GM18511 (cell line): ENCODE results near the gene IL7R.
A peak's percentile ranks its signal among the peaks of the same experiment; 100 is the strongest.
"Not testable (repeated sequence)": the region's sequence is repeated elsewhere in the genome, so short reads cannot be mapped to it uniquely, and the experiment has no call there.

ENCODE experiments used
- ATAC-seq: cut with Tn5 transposase; IDR thresholded peaks from one replicate; pipeline ENCODE4 v1.9.1; 2021; ENCODE audit warnings: mild to moderate bottlenecking, moderate library complexity; ENCODE audit not compliant: unreplicated experiment

Gene IL7R

DNA sequence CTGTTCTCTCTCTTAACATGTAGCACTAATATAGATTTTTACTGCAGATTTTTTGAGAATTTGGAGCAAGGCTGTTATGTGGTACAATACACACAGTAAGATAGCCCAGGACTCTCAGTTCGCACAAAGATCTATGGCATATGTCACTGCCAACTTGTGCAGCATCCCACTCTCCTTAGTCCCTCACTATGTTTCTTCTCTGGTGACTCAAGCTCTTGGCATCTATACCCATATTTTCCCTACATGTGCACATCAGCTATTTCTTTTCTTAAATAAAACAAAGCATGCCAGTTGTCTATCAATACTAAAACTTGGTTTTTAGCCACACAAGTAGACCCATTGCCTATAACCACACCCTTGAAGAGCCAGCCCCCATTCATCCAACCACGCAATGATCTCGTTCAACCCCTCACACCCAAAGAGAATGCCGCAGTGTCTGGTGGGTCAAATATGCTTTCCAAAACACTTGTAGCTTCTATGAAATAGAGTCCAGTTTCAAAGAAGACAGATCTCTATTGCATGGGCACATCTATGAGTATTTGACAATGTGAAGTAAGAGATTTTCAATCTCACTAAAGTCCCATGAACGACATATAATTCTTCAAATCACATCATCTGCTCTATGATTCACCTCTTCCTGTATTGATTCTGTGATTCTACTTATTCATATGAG is 18.2 kb upstream of the IL7R start:
- ATAC-seq, result no peak

GRCh38 chr5:35842856-35843255 is 13.8 kb upstream of the IL7R start:
- no peak for ATAC-seq

GRCh38 chr5:35845508-35845907 is 11.2 kb upstream of the IL7R start:
- not testable (repeated sequence) for ATAC-seq

DNA sequence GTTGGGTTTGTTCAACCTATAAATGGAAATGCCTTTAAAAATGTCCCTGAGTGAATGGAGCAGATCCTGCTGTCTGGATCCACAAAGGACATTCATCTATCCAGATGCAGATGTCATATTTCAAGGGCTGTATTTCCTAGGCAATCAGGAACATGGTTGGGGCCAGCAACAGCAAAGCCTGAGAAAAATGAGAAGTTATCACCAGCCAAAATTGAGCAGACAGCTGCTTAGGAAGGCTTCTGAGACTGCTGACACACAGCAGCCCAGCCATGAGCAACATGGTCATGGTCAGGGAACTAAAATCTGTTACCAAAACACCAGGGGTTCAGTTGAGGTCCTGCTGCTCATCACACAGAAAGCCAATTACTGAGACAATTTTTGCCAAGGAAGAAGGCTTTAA is 9.2 kb upstream of the IL7R start:
- no peak for ATAC-seq

- ATAC-seq, result no peak
Observed at GRCh38 chr5:35847961-35848360, 8.7 kb upstream of the IL7R start.

- ATAC-seq, result no peak
Observed at GRCh38 chr5:35849860-35850259, 6.8 kb upstream of the IL7R start.

DNA sequence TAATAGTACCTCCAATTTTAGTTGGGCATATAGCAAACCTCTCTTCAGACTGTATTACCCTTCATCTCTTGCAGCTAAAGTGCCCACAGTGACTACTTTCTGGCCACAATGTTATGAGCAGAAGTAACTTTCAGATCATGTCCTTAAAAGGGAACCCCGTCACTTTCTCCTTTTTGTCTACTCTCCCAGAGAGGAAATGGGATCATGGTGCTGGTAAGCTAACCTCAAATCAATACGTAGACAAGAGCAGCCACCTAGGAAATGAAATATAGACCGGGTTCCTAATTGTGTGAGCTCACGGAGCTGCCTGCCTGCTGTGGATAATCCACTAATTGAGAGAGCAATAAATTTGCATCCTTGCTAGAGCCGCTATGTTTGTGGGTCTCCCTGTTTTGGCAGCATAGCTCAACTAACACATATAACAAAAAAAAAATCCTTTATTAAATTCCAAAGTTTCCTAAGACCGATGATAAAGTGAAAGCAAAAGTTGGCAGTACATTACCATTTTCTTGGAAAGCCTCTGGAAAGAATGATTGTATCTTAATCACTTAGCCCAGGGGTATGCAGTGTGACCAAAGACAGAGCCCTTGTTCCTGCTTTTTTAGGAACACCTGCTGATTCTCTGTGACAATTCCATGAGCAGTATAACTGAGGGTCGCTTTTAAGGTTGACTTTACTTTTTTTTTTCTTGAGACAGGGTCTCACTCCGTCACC is 5.6 kb upstream of the IL7R start:
- no peak for ATAC-seq

- peak; percentile 56 for ATAC-seq
Observed at GRCh38 chr5:35852084-35852734, 4.5 kb upstream of the IL7R start.

DNA sequence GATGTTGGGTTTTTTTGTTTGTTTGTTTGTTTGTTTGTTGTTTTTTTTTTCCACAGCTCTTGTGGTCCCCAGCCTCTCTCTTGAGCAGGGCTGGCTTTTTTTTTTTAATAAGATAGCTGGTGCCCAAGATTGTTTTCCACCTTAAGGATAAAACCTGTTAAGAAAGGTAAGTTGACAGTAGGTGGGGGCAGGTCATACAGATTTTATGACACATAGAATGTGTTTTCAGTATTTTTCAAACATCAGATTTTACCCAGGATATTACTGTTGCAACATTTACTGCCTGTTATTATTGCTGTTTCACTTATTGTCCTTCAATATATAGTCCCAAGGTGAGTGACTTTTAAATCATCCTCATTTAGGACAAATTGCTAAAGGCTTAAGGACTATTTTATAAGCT is 3.9 kb upstream of the IL7R start:
- ATAC-seq, result no peak

DNA sequence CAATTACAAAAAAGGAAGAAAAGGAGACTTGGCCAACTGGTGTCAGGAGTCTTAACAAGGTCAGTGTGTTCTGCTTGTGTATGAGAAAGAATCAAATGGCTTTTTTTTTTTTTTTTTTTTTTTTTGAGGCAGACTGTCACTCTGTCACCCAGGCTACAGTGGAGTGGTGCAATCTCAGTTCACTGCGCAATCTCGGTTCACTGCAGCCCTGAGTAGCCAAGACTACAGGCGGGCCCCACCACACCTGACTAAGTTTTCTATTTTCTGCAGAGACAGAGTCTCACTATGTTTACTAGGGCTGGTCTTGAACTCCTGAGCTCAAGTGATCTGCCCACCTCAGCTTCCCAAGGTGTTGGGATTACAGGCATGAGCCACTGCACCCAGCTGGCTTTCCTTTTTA is 3.1 kb upstream of the IL7R start:
- no peak for ATAC-seq

DNA sequence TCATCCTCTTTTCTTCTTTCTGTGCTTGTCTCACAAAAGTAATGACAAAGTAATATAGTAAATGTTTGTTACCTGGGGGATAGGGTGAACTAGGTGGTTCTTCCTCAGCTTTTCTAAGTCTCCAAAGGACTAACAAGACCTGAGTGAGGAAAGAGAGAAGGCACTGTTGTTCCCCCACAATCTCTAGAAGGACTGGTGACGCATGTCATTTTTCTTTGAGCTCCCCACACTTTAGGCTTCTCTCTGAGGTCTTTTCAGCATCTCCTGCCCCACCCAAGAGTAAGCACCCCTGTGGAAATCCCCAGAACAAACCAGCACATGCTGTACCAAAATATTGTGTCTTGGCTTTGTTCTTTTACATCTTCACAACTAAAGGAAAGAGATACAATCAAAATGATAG is 2.4 kb upstream of the IL7R start:
- ATAC-seq, result no peak

DNA sequence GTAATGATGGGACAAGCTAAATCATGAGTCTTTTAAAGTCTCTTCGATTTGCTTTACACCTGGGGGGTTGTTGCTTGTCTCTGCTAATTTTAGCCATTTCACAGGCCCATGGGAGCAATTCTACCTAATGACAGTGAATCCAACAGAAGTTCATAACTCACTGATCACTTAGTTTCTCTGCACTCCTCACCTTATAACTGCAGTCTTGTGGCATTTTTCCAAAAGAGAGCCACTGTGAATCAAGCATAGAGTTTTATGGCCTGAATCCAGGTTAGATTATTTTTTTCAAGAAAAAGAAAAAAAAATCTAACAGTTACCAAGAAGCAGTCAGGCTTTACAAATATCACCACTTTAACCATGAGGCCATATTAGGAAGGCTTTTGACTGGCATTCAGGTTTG is 1.5 kb upstream of the IL7R start:
- ATAC-seq, result no peak

DNA sequence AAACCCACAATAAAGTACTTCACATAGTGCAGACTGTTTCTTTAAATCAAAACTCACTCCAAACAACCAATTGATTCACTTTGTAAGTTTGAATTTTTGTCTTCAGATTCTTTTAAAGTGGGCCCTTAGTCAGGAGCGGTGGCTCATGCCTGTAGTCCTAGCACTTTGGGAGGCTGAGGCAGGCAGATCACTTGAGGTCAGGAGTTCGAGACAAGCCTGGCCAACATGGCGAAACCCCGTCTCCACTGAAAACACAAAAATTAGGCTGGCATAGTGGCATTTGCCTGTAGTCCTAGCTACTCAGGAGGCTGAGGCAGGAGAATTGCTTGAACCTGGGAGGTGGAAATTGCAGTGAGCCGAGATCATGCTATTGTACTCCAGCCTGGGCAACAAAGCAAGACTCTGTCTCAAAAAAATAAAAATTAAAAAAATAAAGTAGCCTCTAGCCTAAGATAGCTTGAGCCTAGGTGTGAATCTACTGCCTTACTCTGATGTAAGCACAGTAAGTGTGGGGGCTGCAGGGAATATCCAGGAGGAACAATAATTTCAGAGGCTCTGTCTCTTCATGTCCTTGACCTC is 416 bp upstream of the IL7R start:
- ATAC-seq, result not testable (repeated sequence)

- no peak for ATAC-seq
Observed at GRCh38 chr5:35857606-35858205, 1.0 kb downstream of the IL7R start.

- no peak for ATAC-seq
Observed at GRCh38 chr5:35859101-35859661, 2.5 kb downstream of the IL7R start.

GRCh38 chr5:35860686-35861085 is 4.0 kb downstream of the IL7R start:
- no peak for ATAC-seq

DNA sequence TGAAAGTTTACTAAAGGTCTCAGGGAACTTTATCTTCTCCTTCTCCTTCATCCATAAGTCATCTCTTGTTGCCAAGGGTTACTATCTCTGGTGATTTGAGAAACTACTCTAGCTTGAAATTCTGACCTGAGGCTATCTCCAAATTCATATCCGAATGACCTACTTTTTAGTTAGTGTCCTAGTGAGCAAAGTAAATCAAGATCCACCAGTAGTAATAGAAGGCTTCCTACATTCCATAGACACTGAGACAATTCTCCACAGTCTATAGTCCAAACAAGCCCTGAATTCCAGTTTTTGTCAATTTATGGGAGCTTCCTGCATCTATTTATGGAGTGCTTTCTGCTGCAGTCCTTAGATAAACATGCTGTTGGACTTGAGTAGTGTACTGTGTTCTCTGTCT is 5.0 kb downstream of the IL7R start:
- no peak for ATAC-seq

- ATAC-seq, result no peak
Observed at GRCh38 chr5:35862126-35862525, 5.4 kb downstream of the IL7R start.

DNA sequence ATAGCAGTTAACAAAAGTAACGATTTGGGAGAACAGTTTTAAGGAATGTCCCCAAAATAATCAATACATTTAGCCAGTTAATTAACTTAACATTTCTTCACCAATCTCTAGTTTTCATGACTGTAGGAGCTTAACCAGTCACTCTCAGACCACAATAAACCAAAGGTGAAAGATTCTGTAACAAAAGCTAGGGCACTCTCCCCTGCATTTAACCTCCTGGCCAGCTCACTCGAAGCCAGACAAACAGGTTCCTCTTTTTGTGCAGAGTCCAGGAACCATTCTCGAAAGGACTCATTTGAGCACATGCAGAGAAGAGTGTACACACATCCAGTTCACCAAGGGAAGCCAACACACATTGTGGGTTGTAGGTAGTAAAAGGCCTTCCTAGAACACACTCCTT is 6.5 kb downstream of the IL7R start:
- ATAC-seq, result peak; percentile 76

GRCh38 chr5:35867998-35868397 is 11.3 kb downstream of the IL7R start:
- no peak for ATAC-seq

GRCh38 chr5:35869685-35870277 is 13.1 kb downstream of the IL7R start:
- ATAC-seq, result no peak
